Esophagus (tissue), 2 donors: ENCODE data around the gene EPN2. TPM values are rescaled to one million over a fixed set of nuclear protein-coding genes. Genes with fewer than 3 reads are reported as not detected.

Experiments used
- H3K27ac ChIP-seq, 2 donors: one replicate each; pipeline ENCODE4 v1.5.1; 2013; ENCODE audit warnings: low read depth in 2 of 2, mild to moderate bottlenecking in 2 of 2, inconsistent platforms in 1 of 2, low read length in 1 of 2, moderate library complexity in 1 of 2
- H3K27me3 ChIP-seq, 2 donors: one replicate each; pipeline ENCODE4 v1.6.1; 2013; ENCODE audit warnings: low read length in 2 of 2, control low read depth in 1 of 2, mild to moderate bottlenecking in 1 of 2; ENCODE audit not compliant: insufficient read depth in 2 of 2, control insufficient read depth in 1 of 2
- H3K36me3 ChIP-seq, 2 donors: one replicate each; pipeline ENCODE4 v1.6.1; 2013; ENCODE audit warnings: low read length in 1 of 2; ENCODE audit not compliant: control insufficient read depth in 2 of 2, insufficient read depth in 2 of 2
- H3K4me1 ChIP-seq, 2 donors: one replicate each; pipeline ENCODE4 v1.6.1; 2013; ENCODE audit warnings: low read length in 1 of 2; ENCODE audit not compliant: control insufficient read depth in 2 of 2, insufficient read depth in 2 of 2
- H3K4me3 ChIP-seq, 2 donors: one replicate each; pipeline ENCODE4 v1.5.1; 2013; ENCODE audit warnings: low read length in 2 of 2, mild to moderate bottlenecking in 2 of 2, low read depth in 1 of 2, moderate library complexity in 1 of 2
- H3K9me3 ChIP-seq, 2 donors: one replicate each; pipeline ENCODE4 v1.6.1; 2013; ENCODE audit warnings: mild to moderate bottlenecking in 2 of 2, low read depth in 1 of 2, low read length in 1 of 2, moderate library complexity in 1 of 2; ENCODE audit not compliant: control insufficient read depth in 2 of 2, insufficient read depth in 1 of 2
- WGBS, 2 donors: extraction: QIAGEN DNeasy Blood & Tissue Kit; methylation state at CpG; one replicate each; pipeline ENCODE4 v1.1.7; 2013; 5-methylcytosine and 5-hydroxymethylcytosine counted together
- polyA plus RNA-seq, 2 donors: library from polyadenylated mRNA; stranded (reverse); fragments of 200-250 nt; gene quantifications; one replicate each; pipeline ENCODE4 v1.2.3, GENCODE V29; 2013
- donor health status: healthy with polysubstance abuse.
- donor health status: Bipolar disorder and iron deficiency.

Gene EPN2
- polyA plus RNA-seq, 2 donors: 27.9 to 44.7 TPM

DNA sequence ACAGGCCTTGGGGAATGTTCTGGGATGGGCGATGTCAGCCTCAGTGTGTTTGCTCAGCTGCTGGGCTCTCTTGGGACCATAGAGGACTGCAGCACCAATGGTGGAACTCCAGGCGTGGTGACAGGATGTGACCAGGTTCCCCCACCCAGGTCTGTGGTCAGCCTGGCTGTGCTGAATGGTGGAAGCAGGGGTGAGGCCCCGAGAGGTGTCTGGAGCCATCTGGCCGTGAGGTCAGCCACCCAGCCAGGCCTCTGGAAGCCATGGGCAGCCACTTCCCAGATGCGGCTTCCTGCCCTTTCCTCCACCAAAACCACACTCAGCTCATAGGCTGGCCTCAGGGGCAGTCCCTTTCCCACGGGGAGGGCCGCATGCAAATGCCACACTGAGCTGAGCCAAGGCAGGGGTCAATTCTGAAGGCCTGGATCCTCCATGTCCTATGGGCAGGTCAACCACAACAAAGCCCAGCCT lies 133.4 kb downstream of the EPN2 start:
- Histone ChIP-seq H3K4me3 (no peak overlapping the region), H3K27me3 (no peaks in the 10 kb centered on the region), H3K36me3 (no peaks in the 10 kb centered on the region), H3K9me3 (no peaks in the 10 kb centered on the region), H3K4me1 (peaks cover 4 to 11% of the 10 kb centered on the region in 2 donors), H3K27ac (peak overlapping the region; percentile 25 to 85)
- WGBS, 2 donors: 57 to 73% methylated on average over 7 of the region's 7 CpGs

DNA sequence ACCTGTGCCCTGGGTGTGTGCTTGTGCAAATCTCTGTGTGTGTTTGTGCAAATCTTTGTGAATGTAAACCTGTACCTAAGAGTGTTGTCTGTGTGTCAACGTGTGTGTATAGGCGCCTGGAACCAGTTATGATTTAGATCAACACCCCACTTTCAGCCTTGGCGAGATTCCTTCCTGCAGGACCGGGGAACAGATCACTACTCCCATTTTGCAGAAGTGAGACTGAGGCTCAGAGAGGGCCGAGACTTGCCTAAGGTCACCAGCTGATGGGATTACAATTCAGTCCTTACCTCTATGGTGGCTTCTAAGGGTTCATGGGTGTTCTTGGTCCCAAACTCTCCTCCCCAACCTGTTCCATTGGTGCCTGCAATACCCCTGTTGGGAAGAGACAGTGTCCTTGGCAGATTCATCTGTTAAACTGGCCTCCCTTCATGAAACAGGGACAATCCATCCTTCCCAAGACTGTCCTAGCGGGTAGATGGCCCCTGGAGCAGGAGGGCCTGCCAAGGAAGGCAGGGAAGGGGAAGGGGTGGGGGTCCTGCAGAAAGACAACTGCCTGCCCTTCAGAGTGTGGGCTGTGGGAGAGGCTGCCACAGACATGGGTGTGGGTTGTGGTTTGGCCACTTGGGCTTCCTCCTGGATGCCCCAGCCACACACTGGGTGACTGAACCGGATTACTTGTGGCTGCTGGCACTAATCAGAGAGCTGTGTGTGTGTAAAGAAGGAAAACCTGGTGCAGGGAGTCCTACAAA lies 134.3 kb downstream of the EPN2 start:
- H3K4me1 ChIP-seq: peaks cover 4 to 11% of the 10 kb centered on the region in 2 donors
- WGBS, 2 donors: 80 to 84% methylated on average over 7 of the region's 7 CpGs
- H3K4me3 ChIP-seq: no peak overlapping the region
- H3K27ac ChIP-seq: peak overlapping the region in 1 of 2 donors; percentile 85
- H3K36me3 ChIP-seq: no peaks in the 10 kb centered on the region
- H3K9me3 ChIP-seq: no peaks in the 10 kb centered on the region
- H3K27me3 ChIP-seq: no peaks in the 10 kb centered on the region

DNA sequence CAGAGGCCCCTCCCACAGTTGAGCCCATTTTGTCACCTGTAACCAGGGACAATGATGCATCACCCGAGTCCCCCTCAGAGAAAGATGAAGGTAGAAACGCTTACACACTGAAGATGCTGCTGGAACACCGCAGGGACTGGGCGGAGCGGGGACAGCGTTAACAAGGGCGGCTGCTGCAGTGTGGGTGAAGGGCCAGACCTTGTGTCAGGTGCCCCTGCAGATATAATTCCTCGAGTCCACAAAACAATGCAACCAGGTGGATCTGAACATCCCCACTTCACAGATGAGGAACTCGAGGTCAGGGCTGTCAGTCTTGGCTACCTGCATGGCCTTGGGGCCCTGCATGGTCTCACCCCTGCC lies 134.8 kb downstream of the EPN2 start:
- Histone ChIP-seq H3K4me3 (no peak overlapping the region), H3K9me3 (no peaks in the 10 kb centered on the region), H3K27ac (peak overlapping the region in 1 of 2 donors; percentile 79), H3K27me3 (no peaks in the 10 kb centered on the region), H3K36me3 (no peaks in the 10 kb centered on the region), H3K4me1 (peaks cover 4 to 11% of the 10 kb centered on the region in 2 donors)
- WGBS, 2 donors: 85 to 86% methylated on average over 9 of the region's 9 CpGs

DNA sequence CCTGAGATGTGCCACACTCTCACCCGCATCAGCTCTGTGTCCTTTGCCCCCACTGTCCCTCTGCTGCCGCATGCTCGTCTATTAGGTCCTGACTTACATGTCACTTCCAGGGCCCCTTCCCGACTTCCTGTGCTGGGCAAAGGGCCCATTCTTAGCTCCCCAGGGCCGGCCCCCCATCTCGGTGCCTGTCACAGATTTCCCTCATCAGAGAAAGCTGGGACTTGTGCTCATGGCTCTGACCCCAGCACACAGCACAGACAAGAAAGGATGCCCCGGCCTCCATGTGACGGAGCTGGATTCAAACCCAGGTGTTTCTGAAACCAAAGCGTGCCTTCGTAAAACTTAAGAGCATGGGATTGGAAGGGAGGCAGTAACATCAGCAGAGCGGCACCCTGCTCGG lies 135.3 kb downstream of the EPN2 start:
- no peaks in the 10 kb centered on the region for H3K27me3 ChIP-seq
- H3K4me3 ChIP-seq: no peak overlapping the region
- peaks cover 4 to 11% of the 10 kb centered on the region in 2 donors for H3K4me1 ChIP-seq
- no peaks in the 10 kb centered on the region for H3K9me3 ChIP-seq
- H3K36me3 ChIP-seq: no peaks in the 10 kb centered on the region
- peak overlapping the region in 1 of 2 donors; percentile 79 for H3K27ac ChIP-seq
- 84 to 88% methylated on average over 12 of the region's 12 CpGs for WGBS, 2 donors

DNA sequence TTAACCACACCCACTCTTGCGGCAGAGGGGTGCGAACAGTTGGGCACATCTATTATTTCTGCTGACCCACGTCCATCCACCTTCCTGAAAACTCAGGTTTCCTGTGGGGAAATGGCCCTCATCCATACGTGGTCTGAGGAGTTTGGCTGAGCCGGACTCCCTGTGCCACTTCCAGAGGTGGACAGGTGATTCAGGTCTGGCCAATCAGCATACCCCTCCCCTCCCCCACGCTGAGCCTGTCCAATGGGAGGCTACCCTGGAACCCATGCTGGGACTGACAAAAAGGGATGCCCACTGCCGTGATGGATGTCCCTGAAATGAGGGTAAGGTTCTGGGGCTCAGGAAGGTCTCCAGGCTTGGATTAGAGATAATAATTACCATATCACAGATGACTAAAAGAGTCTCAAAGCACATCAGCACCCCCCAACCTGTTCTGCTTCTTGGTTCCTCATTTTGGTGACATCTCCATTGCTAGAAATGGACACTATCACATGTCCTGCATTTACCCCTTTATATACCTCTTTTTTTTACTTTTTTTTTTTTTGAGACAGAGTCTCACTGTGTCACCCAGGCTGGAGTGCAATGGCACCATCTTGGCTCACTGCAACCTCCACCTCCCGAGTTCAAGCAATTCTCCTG lies 135.8 kb downstream of the EPN2 start:
- H3K27ac ChIP-seq: no peak overlapping the region
- H3K4me3 ChIP-seq: no peak overlapping the region
- WGBS, 2 donors: 86 to 92% methylated on average over 8 of the region's 8 CpGs
- H3K36me3 ChIP-seq: no peaks in the 10 kb centered on the region
- no peaks in the 10 kb centered on the region for H3K27me3 ChIP-seq
- H3K4me1 ChIP-seq: peaks cover 4 to 11% of the 10 kb centered on the region in 2 donors
- no peaks in the 10 kb centered on the region for H3K9me3 ChIP-seq

DNA sequence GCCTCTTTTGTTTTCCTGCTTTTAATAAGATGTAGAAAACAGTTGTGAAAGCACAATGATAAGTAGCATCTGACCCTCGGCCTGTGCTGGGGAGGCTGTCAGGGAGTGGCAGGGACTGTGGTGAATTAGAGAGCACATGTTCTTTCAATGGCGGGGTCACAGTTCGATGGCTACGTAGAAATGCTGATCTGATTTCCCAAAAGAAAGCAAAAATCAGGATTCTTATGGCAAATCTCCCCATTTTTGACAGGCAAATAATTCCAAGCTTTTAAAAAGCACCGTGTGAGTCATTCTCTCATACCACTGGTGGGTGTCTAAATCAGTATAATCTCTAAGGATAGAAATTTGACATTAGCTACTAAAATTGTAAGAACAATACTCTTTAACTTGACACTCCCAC lies 137.0 kb downstream of the EPN2 start:
- H3K27ac ChIP-seq: no peak overlapping the region
- H3K27me3 ChIP-seq: no peaks in the 10 kb centered on the region
- no peaks in the 10 kb centered on the region for H3K36me3 ChIP-seq
- peaks cover 4 to 11% of the 10 kb centered on the region in 2 donors for H3K4me1 ChIP-seq
- H3K4me3 ChIP-seq: no peak overlapping the region
- WGBS, 2 donors: 82 to 87% methylated on average over 5 of the region's 5 CpGs
- H3K9me3 ChIP-seq: no peaks in the 10 kb centered on the region

DNA sequence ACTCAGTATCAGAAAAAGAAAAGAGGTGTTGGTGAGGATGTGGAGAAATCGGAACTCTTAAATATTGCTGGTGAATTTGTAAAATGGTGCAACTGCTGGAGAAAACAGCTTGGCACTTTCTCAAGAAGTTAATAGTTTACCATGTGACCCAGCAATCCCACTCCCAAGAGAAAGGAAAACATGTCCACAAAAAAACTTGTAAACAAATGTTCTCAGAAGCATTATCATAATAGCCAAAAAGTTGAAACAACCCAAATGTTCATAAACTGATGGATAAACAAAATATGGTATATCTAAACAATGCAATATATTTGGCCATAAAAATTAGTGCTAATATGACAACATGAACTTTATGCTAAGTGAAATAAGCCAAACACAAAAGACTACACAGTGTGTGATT lies 138.6 kb downstream of the EPN2 start:
- H3K4me1 ChIP-seq: peaks cover 0 to 12% of the 10 kb centered on the region in 2 donors
- 76 to 93% methylated on average over 1 of the region's 1 CpG for WGBS, 2 donors

DNA sequence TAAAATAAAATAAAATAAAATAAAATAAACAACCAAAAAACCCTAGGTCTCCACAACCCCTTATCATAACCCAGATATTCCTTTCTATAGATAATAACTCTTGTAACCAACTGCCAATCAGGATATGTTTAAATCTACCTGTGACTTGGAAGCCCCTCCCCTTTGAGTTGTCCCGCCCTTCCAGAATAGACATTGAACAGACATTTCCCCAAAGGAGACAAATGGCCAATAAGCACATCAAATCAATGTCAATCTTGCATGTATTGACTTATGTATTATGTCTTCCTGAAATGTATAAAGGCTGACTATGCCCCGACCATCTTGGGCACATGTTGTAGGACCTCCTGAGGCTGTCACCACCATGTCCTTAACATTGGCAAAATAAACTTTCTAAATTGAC lies 139.6 kb downstream of the EPN2 start:
- Histone ChIP-seq H3K4me3 (peak overlapping the region in 1 of 2 donors; percentile 57), H3K27ac (peak overlapping the region; percentile 73 to 99), H3K4me1 (peaks cover 0 to 9% of the 10 kb centered on the region in 2 donors), H3K27me3 (no peaks in the 10 kb centered on the region), H3K36me3 (peaks cover 6 to 20% of the 10 kb centered on the region in 2 donors), H3K9me3 (no peaks in the 10 kb centered on the region)
- WGBS, 2 donors: 33 to 42% methylated on average over 2 of the region's 2 CpGs

More for the DNA sequence above, 138.6 kb downstream of the EPN2 start:
- Histone ChIP-seq H3K9me3 (no peaks in the 10 kb centered on the region), H3K36me3 (peaks cover 2 to 10% of the 10 kb centered on the region in 2 donors), H3K27me3 (no peaks in the 10 kb centered on the region), H3K27ac (no peak overlapping the region), H3K4me3 (no peak overlapping the region)

DNA sequence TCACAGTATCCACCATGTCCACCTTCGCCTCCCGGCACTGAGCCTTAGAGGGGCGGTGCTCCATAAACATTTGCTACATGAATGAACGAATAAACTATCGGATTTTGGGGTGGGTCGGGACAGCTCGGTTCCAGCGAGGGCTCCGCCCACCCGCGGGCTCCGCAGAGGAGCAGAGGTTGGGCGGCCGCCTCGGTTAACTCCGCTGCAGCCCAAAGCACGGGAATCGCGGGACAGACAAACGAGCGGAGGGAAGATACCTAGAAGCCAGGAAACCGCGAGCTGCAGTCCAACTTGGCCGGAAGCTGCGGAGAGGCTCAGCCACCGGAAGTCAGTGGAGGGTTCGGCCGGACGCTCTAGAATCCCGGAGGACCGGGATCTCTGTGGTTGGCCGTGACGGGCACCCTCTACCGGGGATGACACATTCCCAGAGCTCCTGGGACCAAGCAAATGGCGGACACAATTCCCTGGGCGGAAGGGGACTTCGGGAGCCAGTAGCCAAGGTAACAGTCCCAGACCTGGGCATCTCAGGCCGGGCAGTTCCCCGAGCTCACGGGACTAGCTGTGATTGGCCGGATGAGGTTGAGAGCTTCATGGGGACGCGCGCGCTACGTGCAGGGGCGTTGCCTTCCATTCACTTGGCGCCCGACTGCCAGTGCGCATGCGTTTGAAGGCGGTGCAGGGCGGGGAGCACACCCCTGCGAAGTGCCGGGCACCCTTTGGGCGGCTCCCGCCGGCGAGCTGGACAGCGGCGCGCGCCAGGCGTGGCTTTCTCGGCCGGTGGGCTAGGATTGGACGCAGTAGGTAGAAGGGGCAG lies 140.6 kb downstream of the EPN2 start:
- H3K4me3 ChIP-seq: peak overlapping the region; percentile 68 to 73
- H3K9me3 ChIP-seq: no peaks in the 10 kb centered on the region
- 0% methylated on average over 67 of the region's 67 CpGs for WGBS, 2 donors
- peak overlapping the region; percentile 98 to 99 for H3K27ac ChIP-seq
- H3K36me3 ChIP-seq: peaks cover 6 to 30% of the 10 kb centered on the region in 2 donors
- H3K4me1 ChIP-seq: peaks cover 1 to 16% of the 10 kb centered on the region in 2 donors
- no peaks in the 10 kb centered on the region for H3K27me3 ChIP-seq
